ENCODE measurements around the gene NEBL. TPM values are rescaled to one million over a fixed set of nuclear protein-coding genes. Genes with fewer than 3 reads are reported as not detected.

The NEBL gene
- total RNA-seq, 1 donor from 2014 or later, result 106 TPM

DNA sequence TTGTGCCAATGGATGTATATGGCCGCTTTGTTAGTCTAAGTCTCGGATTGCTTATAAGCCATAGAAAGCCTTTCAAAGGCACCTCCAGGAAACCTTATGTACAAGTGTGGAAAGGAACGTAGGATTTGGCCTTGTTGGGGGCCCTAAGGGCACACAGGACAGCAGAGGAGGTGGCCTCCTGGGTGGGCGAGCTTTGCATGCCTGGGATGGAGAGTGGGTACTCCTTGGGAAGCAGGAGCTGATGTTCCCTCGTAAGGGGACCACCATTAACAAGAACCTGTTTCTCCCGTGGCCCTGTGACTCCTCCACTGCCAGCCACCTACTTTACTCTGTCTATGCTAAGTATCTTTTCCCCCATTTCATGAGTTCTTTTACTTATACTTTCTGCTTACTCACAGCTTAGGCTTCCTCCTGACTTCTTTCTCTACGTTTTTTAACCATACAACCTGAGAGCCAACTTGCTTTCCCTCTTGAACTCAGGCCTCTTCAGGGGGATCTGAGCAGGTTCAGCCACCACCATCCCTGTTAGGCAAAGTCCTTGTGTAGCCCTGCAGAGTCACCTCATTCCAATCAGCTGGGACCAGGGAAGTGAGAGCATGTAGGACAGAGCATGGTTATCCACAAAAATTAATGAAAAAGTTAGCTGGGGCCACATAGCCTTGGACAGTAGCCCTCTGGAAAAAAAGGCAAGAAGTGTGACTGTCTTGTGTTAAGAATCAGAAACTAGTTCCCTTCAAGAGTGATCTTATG lies 118.9 kb downstream of the NEBL start:
- H3K4me3 ChIP-seq, result no peak overlapping the region
- DNase-seq (no peak), ATAC-seq (peak; percentile 41)
- H3K36me3 ChIP-seq, result no peaks in the 10 kb centered on the region
- intact Hi-C loops (cut with DNase I), result no loop called here
- no peaks in the 10 kb centered on the region for H3K4me1 ChIP-seq
- TF ChIP-seq, protein P1, sequence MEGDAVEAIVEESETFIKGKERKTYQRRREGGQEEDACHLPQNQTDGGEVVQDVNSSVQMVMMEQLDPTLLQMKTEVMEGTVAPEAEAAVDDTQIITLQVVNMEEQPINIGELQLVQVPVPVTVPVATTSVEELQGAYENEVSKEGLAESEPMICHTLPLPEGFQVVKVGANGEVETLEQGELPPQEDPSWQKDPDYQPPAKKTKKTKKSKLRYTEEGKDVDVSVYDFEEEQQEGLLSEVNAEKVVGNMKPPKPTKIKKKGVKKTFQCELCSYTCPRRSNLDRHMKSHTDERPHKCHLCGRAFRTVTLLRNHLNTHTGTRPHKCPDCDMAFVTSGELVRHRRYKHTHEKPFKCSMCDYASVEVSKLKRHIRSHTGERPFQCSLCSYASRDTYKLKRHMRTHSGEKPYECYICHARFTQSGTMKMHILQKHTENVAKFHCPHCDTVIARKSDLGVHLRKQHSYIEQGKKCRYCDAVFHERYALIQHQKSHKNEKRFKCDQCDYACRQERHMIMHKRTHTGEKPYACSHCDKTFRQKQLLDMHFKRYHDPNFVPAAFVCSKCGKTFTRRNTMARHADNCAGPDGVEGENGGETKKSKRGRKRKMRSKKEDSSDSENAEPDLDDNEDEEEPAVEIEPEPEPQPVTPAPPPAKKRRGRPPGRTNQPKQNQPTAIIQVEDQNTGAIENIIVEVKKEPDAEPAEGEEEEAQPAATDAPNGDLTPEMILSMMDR (IDR thresholded peaks at IDR 0.05), result no peak
- H3K9me3 ChIP-seq, result no peaks in the 10 kb centered on the region
- no peaks in the 10 kb centered on the region for H3K27me3 ChIP-seq
- H3K27ac ChIP-seq, result no peak overlapping the region

GRCh38 chr10:20776384-20777118 lies 120.6 kb downstream of the NEBL start:
- Histone ChIP-seq H3K27me3 (no peaks in the 10 kb centered on the region), H3K4me1 (no peaks in the 10 kb centered on the region), H3K9me3 (no peaks in the 10 kb centered on the region), H3K4me3 (no peak overlapping the region), H3K36me3 (no peaks in the 10 kb centered on the region), H3K27ac (no peak overlapping the region)
- intact Hi-C loops (cut with DNase I), result no loop called here
- ATAC-seq (peak; percentile 42), DNase-seq (no peak)
- TF ChIP-seq, protein P1 (IDR thresholded peaks at IDR 0.05), result no peak

DNA sequence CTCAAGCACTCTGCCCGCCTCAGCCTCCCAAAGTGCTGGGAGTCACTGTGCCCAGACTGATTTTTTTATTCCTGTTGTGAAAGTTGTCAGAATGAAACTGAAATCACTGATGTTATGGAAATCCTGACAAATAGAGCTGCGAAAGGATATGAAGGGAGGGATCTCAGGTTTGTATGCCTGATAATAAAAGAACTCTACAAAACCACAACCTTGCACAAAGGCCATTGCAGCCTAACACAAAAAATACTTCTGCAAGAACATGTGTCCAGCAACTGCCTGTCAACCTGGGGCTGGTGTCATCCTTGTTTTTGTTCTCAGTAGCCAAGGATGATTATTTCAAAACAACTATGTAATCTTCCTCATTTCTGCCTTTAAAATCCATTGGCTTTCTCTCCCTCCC lies 126.1 kb downstream of the NEBL start:
- ATAC-seq (no peak), DNase-seq (no peak)
- TF ChIP-seq, protein P1 (IDR thresholded peaks at IDR 0.05), result no peak
- no peaks in the 10 kb centered on the region for H3K4me1 ChIP-seq
- no peak overlapping the region for H3K4me3 ChIP-seq
- no peaks in the 10 kb centered on the region for H3K9me3 ChIP-seq
- no peaks in the 10 kb centered on the region for H3K36me3 ChIP-seq
- no peak overlapping the region for H3K27ac ChIP-seq
- H3K27me3 ChIP-seq, result no peaks in the 10 kb centered on the region
- intact Hi-C loops (cut with DNase I), result no loop called here

GRCh38 chr10:20769481-20769880 lies 127.6 kb downstream of the NEBL start:
- intact Hi-C loops (cut with DNase I), result no loop called here
- TF ChIP-seq, protein P1 (IDR thresholded peaks at IDR 0.05), result no peak
- Histone ChIP-seq H3K4me1 (no peaks in the 10 kb centered on the region), H3K4me3 (no peak overlapping the region), H3K36me3 (no peaks in the 10 kb centered on the region), H3K27ac (no peak overlapping the region), H3K27me3 (no peaks in the 10 kb centered on the region), H3K9me3 (no peaks in the 10 kb centered on the region)
- DNase-seq (no peak), ATAC-seq (no peak)

- Histone ChIP-seq H3K4me1 (no peaks in the 10 kb centered on the region), H3K27ac (no peak overlapping the region), H3K36me3 (no peaks in the 10 kb centered on the region), H3K9me3 (no peaks in the 10 kb centered on the region), H3K27me3 (no peaks in the 10 kb centered on the region), H3K4me3 (no peak overlapping the region)
- DNase-seq (no peak), ATAC-seq (no peak)
- TF ChIP-seq, protein P1 (IDR thresholded peaks at IDR 0.05), result peak; percentile 38
- intact Hi-C loops (cut with DNase I), result no loop called here
Observed at GRCh38 chr10:20768843-20769242, 128.3 kb downstream of the NEBL start.

Data from upper lobe of right lung (tissue), 1 donor.